GM10266 (cell line): ENCODE data around the gene ZNF407.
"Not testable (repeated sequence)": the region's sequence is repeated elsewhere in the genome, so short reads cannot be mapped to it uniquely, and the experiment has no call there.

ENCODE experiments used
- DNase-seq: peaks from one replicate; pipeline ENCODE4 v3.0.0; 2012; ENCODE audit errors: extremely low spot score
- TF ChIP-seq, protein P1 (sequence below): IDR thresholded peaks from 2 replicates; pipeline ENCODE4 v1.5.1; 2012; ENCODE audit warnings: mild to moderate bottlenecking, low read depth; ENCODE audit not compliant: control insufficient read depth, insufficient read depth; ENCODE audit errors: missing control alignments

ZNF407 gene

DNA sequence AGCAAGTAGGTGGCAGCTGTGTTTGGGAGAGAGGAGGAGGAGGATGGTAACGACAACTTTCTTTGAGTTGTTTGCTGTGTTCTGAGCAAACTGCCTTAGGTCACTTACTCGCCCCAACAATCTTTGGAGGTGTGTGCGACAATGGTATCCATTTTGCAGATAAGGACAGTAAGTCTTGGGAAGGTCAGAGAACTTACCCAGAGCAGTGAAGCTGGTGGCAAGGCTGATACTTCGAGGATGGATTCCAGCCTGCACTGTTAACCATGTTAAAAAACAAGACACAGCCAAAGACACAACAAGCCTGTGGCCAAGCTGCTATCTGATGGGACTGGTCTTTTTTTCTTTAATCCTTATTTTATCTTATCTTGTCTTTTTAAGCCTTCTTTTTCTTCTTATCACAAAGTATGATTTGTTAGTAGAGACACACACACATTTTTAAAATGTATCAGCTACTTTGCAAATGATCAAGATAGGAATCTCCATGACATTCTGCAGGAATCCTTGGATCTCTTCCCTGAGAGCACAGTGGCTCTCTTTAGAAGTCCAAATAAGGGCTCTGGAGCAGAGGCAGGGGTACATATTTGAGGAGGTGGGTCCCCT is 35.4 kb upstream of the ZNF407 start:
- no peak for DNase-seq
- TF ChIP-seq, protein P1, sequence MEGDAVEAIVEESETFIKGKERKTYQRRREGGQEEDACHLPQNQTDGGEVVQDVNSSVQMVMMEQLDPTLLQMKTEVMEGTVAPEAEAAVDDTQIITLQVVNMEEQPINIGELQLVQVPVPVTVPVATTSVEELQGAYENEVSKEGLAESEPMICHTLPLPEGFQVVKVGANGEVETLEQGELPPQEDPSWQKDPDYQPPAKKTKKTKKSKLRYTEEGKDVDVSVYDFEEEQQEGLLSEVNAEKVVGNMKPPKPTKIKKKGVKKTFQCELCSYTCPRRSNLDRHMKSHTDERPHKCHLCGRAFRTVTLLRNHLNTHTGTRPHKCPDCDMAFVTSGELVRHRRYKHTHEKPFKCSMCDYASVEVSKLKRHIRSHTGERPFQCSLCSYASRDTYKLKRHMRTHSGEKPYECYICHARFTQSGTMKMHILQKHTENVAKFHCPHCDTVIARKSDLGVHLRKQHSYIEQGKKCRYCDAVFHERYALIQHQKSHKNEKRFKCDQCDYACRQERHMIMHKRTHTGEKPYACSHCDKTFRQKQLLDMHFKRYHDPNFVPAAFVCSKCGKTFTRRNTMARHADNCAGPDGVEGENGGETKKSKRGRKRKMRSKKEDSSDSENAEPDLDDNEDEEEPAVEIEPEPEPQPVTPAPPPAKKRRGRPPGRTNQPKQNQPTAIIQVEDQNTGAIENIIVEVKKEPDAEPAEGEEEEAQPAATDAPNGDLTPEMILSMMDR: no peak

DNA sequence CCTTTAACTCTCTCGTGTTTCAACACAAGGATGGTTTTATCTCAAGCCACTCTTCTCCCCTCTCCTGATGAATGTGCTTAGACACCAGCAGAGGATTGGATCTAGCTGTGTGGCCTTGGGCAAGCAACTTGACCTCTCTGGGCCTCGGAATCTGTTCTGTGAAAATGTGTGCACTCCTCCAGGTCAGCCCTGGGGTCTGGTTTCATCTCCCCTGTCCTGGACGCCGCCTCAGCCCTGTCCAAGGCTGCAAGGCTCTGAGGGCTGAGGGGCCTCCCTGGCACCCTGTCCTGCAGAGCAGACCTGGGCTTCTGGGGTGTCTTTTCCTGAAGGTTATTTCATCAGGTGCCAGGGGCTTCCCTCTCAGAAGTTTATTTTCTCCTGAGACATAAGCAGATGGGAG is 34.9 kb upstream of the ZNF407 start:
- TF ChIP-seq, protein P1: no peak
- no peak for DNase-seq

DNA sequence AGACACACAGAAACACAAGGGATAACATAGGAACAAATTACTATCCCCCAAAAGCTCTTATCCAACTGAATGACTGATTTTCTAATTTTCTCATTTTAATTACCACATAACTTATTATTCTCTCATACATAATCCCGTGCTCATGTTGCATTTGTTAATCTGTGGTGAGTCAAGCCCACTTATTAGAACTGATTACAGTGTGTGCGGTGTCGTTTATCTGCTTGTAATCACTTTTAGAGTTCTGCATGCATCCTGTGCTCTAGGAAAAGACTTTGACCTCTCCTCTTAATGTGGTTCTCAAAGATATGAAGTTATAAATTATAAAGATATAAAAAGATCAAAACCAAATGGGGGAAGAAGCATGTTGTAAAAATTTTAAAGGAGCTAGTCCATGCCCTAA is 33.7 kb upstream of the ZNF407 start:
- TF ChIP-seq, protein P1: no peak
- no peak for DNase-seq

DNA sequence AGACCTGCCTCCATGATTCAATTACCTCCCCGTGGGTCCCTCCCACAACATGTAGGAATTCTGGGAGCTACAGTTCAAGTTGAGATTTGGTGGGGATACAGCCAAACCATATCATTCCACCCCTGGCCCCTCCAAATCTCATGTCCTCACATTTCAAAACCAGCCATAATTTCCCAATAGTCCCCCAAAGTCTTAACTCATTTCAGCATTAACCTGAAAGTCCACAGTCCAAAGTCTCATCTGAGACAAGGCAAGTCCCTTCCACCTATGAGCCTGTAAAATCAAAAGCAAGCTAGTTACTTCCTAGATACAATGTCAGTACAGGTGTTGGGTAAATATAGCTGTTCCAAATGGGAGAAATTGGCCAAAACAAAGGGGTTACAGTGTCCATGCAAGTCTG is 32.5 kb upstream of the ZNF407 start:
- not testable (repeated sequence) for DNase-seq

DNA sequence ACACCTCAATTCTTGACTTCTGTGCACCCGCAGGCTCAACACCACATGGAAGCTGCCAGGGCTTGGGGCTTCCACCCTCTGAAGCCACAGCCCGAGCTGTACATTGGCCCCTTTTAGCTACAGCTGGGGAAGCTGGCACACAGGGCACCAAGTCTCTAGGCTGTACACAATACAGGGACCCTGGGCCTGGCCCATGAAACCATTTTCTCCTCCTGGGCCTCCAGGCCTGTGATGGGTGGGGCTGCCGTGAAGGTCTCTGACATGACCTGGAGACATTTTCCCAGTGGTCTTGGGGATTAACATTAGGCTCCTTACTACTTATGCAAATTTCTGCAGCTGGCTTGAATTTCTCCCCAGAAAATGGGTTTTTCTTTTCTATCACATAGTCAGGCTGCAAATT is 31.7 kb upstream of the ZNF407 start:
- not testable (repeated sequence) for DNase-seq

DNA sequence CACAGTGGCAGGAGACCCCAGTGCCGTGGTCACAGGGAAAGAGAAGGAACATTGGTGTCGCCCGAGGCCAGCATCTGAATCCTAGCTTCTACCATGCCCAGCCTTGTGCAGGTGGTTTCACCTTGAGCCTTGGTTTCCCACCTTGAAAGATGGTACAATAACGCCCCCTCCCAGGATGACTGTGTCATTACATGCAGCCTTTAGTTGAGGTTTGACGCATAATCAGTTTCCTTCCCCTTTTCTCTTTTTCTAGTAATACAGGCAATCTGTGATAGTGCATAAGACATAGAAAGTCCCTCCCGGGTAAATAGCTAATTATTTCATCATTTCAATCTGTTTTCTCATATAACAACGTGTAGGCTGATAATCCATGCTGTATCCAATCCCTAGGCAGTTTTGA is 29.8 kb upstream of the ZNF407 start:
- no peak for DNase-seq

DNA sequence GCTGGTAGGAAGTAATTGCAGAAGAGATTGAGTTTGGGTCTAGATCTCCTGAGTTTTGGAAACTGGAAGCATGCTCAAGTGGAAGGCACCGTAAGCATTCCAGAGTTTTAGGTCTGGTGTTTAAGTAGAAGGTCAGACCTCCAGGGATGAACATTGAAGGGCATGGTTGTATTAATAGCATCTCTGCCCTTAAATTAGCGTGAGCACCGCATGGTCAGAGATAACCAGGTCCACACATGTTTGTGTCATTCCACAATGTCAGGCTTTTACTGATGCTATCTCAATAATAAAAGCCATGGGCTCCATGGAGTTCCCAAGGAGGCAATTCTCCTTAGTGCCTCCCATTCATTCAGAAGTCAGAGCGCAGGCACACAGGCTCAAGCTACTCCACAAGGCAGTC is 28.3 kb upstream of the ZNF407 start:
- DNase-seq: no peak
- TF ChIP-seq, protein P1: no peak

More for the DNA sequence above, 29.8 kb upstream of the ZNF407 start:
- TF ChIP-seq, protein P1: no peak

DNA sequence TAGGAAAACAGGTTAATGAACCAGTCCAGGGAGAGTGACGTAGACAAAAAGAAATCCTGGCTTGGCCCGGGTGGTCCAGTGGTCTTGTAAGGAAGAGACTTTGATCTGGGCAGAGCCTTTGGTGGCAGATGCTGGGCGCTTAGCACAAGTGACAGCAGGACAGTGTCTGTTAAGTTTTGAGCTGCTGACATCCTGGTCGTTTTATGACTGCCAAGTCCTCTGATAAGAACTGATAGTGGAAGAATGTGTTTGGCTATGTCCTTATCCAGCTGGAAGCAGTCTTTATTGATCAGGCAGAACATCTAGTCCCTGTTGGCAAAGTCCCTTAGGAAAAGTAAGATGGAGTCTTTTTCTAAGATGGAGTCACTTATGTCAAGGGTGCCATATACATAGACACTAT is 27.4 kb upstream of the ZNF407 start:
- TF ChIP-seq, protein P1: no peak
- DNase-seq: no peak
